OCI-LY7 (cell line): ENCODE measurements around the gene RAPGEF5. TPM values are rescaled to one million over a fixed set of nuclear protein-coding genes. Genes with fewer than 3 reads are reported as not detected.
A peak's percentile ranks its signal among the peaks of the same experiment; 100 is the strongest.

Experiments used
- BruUV-seq: library from RNA; stranded (reverse); fragments of 400-500 nt; replicated peaks from 2 replicates; lab custom pipeline; 2021; lab: Mats Ljungman, UMichigan
- CTCF ChIA-PET: fragments of 300-600 bp; sonication (Branson Sonifier 250); formaldehyde crosslinking; loops from one replicate; lab custom pipeline; 2022; ENCODE audit warnings: antibody characterized with exemption; ENCODE audit not compliant: unreplicated experiment; lab: Charles Lee
- POLR2A ChIA-PET: fragments of 300-600 bp; sonication (Branson Sonifier 250); formaldehyde crosslinking; loops from one replicate; lab custom pipeline; 2022; ENCODE audit warnings: antibody characterized with exemption; lab: Charles Lee
- DNase-seq: peaks from one replicate; pipeline ENCODE4 v3.0.0-alpha.2; 2015; ENCODE audit warnings: low spot score
- H2AFZ ChIP-seq: fragments of 200-600 bp; sonication (generic), shearing (Covaris generic); 2 replicates; pipeline ENCODE4 v1.6.1; 2014; ENCODE audit warnings: mild to moderate bottlenecking, antibody characterized with exemption, low read length, moderate library complexity
- H3K27ac ChIP-seq: fragments of 200-600 bp; sonication (generic); 2 replicates; pipeline ENCODE4 v1.5.1; 2014; ENCODE audit warnings: mixed run types, low read depth, mild to moderate bottlenecking, moderate library complexity, low read length, inconsistent platforms; ENCODE audit not compliant: poor library complexity, severe bottlenecking
- H3K36me3 ChIP-seq: fragments of 200-600 bp; sonication (generic); 2 replicates; pipeline ENCODE4 v1.6.1; 2014; ENCODE audit warnings: mild to moderate bottlenecking, antibody characterized with exemption, low read length, moderate library complexity, mixed read lengths; ENCODE audit not compliant: insufficient read depth
- H3K4me1 ChIP-seq: fragments of 200-600 bp; sonication (generic); 2 replicates; pipeline ENCODE4 v1.5.1; 2014; ENCODE audit warnings: mild to moderate bottlenecking, low read length; ENCODE audit not compliant: insufficient read depth, poor library complexity, severe bottlenecking
- H3K4me2 ChIP-seq: fragments of 200-600 bp; sonication (generic); 2 replicates; pipeline ENCODE4 v1.6.1; 2014; ENCODE audit warnings: mild to moderate bottlenecking, low read length
- H3K4me3 ChIP-seq: fragments of 200-600 bp; sonication (generic); 2 replicates; pipeline ENCODE4 v1.5.1; 2014; ENCODE audit warnings: mild to moderate bottlenecking, low read depth, low read length; ENCODE audit not compliant: poor library complexity, severe bottlenecking
- H3K79me2 ChIP-seq: fragments of 200-600 bp; sonication (generic); 2 replicates; pipeline ENCODE4 v1.6.1; 2016; ENCODE audit warnings: low read depth, mild to moderate bottlenecking, low read length, moderate library complexity, mixed read lengths; ENCODE audit not compliant: insufficient read depth
- H3K9me2 ChIP-seq: fragments of 200-600 bp; sonication (generic); 2 replicates; pipeline ENCODE4 v1.6.1; 2016; ENCODE audit warnings: mild to moderate bottlenecking, low read length, mixed read lengths; ENCODE audit not compliant: insufficient read depth
- H3K9me3 ChIP-seq: fragments of 200-600 bp; sonication (generic); 2 replicates; pipeline ENCODE4 v1.6.1; 2014; ENCODE audit warnings: mild to moderate bottlenecking, mixed run types, low read length, mixed read lengths
- H4K20me1 ChIP-seq: fragments of 200-600 bp; sonication (generic); 2 replicates; pipeline ENCODE4 v1.6.1; 2014; ENCODE audit warnings: mild to moderate bottlenecking, antibody characterized with exemption, low read length, moderate library complexity, mixed read lengths; ENCODE audit not compliant: insufficient read depth
- EZH2phosphoT487 ChIP-seq: fragments of 200-600 bp; sonication (generic); IDR thresholded peaks from 2 replicates; pipeline ENCODE4 v1.6.1; 2018; ENCODE audit warnings: low read depth, borderline replicate concordance, mild to moderate bottlenecking, mixed run types, antibody characterized with exemption, low read length, moderate library complexity, mixed read lengths
- intact Hi-C: fragments of 100-400 bp; cut with micrococcal nuclease; formaldehyde crosslinking; loops from one replicate; pipeline ENCODE4 v1.10.0; 2022; ENCODE audit not compliant: unreplicated experiment
- total RNA-seq, 2 experiments: library from RNA; depleted of rRNA in 1 of 2; stranded (reverse); fragments of >200 nt in 1 of 2; shearing (Covaris generic) in 1 of 2; gene quantifications; 2 replicates each; pipeline ENCODE4 v1.2.3, GENCODE V29; 2014 to 2022
- TF ChIP-seq, protein P1 (sequence below): fragments of 200-600 bp; sonication (generic); conservative IDR thresholded peaks from 2 replicates; pipeline ENCODE4 v1.5.1; 2014; ENCODE audit warnings: mild to moderate bottlenecking, antibody characterized with exemption, low read length, moderate library complexity, mixed read lengths

Gene RAPGEF5
- total RNA-seq, 2 experiments from 2014 or later = 114 to 115 TPM

DNA sequence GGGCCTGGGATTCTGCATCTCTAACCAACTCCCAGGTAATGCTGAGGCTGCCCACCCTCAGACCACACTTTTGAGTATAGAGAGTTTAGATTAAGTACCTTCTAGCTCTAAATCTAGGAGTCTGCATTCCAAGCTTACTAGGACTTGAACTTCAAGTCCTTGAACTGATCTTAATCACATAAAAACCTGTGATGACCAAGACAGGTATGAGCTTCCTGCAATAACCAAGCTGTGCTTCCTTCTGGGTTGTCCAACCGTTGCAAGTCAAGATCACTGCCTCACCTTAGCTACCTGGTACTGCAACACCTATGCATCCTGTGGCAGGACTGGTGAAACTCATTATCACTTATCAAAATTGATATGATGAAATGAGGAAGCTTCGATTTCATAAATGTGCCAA, 32.9 kb upstream of the RAPGEF5 start:
- Histone ChIP-seq H3K4me1 (peaks cover 87% of the 10 kb centered on the region), H3K9me2 (no peaks in the 10 kb centered on the region), H3K4me2 (peak overlapping the region; percentile 41), H3K4me3 (no peak overlapping the region), H3K36me3 (no peaks in the 10 kb centered on the region), H4K20me1 (no peaks in the 10 kb centered on the region), H3K79me2 (no peaks in the 10 kb centered on the region), H2AFZ (peak overlapping the region; percentile 86; the same call in 1 of the 2 replicates), H3K9me3 (no peaks in the 10 kb centered on the region), H3K27ac (no peak overlapping the region)
- intact Hi-C loops = loop anchor here (5.0 kb wide), 1 partner anchor 1207 kb away; the partner anchor contains the start of gene CCDC126
- no TSS peak for BruUV-seq
- TF ChIP-seq EZH2phosphoT487 = no peak
- TF ChIP-seq, protein P1, sequence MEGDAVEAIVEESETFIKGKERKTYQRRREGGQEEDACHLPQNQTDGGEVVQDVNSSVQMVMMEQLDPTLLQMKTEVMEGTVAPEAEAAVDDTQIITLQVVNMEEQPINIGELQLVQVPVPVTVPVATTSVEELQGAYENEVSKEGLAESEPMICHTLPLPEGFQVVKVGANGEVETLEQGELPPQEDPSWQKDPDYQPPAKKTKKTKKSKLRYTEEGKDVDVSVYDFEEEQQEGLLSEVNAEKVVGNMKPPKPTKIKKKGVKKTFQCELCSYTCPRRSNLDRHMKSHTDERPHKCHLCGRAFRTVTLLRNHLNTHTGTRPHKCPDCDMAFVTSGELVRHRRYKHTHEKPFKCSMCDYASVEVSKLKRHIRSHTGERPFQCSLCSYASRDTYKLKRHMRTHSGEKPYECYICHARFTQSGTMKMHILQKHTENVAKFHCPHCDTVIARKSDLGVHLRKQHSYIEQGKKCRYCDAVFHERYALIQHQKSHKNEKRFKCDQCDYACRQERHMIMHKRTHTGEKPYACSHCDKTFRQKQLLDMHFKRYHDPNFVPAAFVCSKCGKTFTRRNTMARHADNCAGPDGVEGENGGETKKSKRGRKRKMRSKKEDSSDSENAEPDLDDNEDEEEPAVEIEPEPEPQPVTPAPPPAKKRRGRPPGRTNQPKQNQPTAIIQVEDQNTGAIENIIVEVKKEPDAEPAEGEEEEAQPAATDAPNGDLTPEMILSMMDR = no peak
- ChIA-PET POLR2A (interaction anchor here (0.5 to 8.7 kb wide), 18 partner anchors 8 to 496 kb away, joined by 3 to 105 read pairs (median 6); no protein-coding TSS in a partner anchor), CTCF (interaction anchor here (0.8 to 1.4 kb wide), 4 partner anchors 19 to 49 kb away, joined by 3 to 5 read pairs (median 3); no protein-coding TSS in a partner anchor)
- no peak for DNase-seq

DNA sequence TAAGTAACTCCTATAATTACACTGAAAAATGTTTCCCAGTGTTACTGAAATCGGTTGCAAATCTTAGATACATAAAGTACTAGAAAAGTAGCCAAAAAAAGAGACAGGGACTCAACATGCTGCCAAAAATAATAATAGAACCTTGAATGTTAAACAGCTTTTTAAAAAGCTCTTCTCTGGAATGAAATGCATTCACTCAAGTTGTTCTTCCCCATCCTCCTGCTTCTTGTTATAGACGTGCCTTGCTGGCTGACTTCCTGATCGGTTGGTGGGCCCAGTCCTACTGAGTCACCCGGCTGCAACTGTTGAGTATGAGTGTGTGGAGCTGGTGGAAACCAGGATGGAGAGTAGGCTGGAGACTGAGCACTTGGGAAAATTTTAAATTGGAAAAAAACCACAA, 30.6 kb upstream of the RAPGEF5 start:
- peak overlapping the region; percentile 28; the same call in 1 of the 2 replicates for H2AFZ ChIP-seq
- H3K4me3 ChIP-seq = no peak overlapping the region
- H3K79me2 ChIP-seq = no peaks in the 10 kb centered on the region
- DNase-seq = no peak
- H4K20me1 ChIP-seq = no peaks in the 10 kb centered on the region
- POLR2A ChIA-PET = interaction anchor here (1.1 to 8.7 kb wide), 3 partner anchors 14 to 37 kb away, joined by 3 to 105 read pairs (median 6); no protein-coding TSS in a partner anchor
- BruUV-seq = no TSS peak
- H3K9me3 ChIP-seq = no peaks in the 10 kb centered on the region
- H3K36me3 ChIP-seq = no peaks in the 10 kb centered on the region
- H3K9me2 ChIP-seq = no peaks in the 10 kb centered on the region
- TF ChIP-seq, protein P1 = no peak
- no peak for TF ChIP-seq EZH2phosphoT487
- peaks cover 73% of the 10 kb centered on the region for H3K4me1 ChIP-seq
- H3K27ac ChIP-seq = no peak overlapping the region
- H3K4me2 ChIP-seq = 0 out of 2 replicates have a peak overlapping the region, but pooled peaks have one; percentile 1
- CTCF ChIA-PET = no interaction called here
- intact Hi-C loops = loop anchor here (5.0 kb wide), 1 partner anchor 1210 kb away; the partner anchor contains the start of gene CCDC126

DNA sequence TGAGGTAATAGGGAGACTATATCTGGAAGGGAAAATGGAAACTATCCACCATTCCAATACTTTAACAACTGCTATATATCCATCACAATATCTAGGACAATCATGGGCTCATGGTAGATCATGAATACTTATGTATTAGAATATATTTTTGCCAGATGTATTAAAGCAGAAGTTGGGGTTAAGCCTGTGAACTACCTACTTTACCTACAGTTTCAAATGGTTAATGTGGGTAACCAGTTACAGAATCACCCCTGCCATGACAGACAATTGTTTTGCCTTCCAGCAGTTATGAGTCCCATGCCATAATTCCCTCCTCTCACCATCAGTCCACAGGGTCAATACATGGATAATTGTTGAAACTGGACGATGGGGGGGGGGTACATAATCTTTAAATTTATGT, 29.9 kb upstream of the RAPGEF5 start:
- no peak for TF ChIP-seq EZH2phosphoT487
- TF ChIP-seq, protein P1 = no peak
- Histone ChIP-seq H4K20me1 (no peaks in the 10 kb centered on the region), H3K9me3 (no peaks in the 10 kb centered on the region), H2AFZ (peak overlapping the region; percentile 29; the same call in 1 of the 2 replicates), H3K36me3 (no peaks in the 10 kb centered on the region), H3K79me2 (no peaks in the 10 kb centered on the region), H3K4me3 (no peak overlapping the region), H3K27ac (no peak overlapping the region), H3K4me2 (no peak overlapping the region), H3K4me1 (peaks cover 73% of the 10 kb centered on the region), H3K9me2 (no peaks in the 10 kb centered on the region)
- no peak for DNase-seq
- CTCF ChIA-PET = no interaction called here
- POLR2A ChIA-PET = interaction anchor here (0.7 to 8.7 kb wide), 3 partner anchors 9 to 15 kb away, joined by 3 to 105 read pairs (median 3); no protein-coding TSS in a partner anchor
- BruUV-seq = no TSS peak
- intact Hi-C loops = loop anchor here (5.0 kb wide), 1 partner anchor 1210 kb away; the partner anchor contains the start of gene CCDC126
